Measurements from ENCODE around the gene CLSTN2.

Gene CLSTN2

GRCh38 chr3:140563206-140563760 is 628.3 kb downstream of the CLSTN2 start:
- no peak for DNase-seq (ENCODE audit: extremely low read depth, low read depth)
- TF ChIP-seq CTCF (IDR thresholded peaks at IDR 0.05; ENCODE audit: low read depth, low read length, missing control alignments): no peak
- H3K4me3 ChIP-seq (replicated peaks; ENCODE audit: low read depth, low read length): no peak overlapping the region

DNA sequence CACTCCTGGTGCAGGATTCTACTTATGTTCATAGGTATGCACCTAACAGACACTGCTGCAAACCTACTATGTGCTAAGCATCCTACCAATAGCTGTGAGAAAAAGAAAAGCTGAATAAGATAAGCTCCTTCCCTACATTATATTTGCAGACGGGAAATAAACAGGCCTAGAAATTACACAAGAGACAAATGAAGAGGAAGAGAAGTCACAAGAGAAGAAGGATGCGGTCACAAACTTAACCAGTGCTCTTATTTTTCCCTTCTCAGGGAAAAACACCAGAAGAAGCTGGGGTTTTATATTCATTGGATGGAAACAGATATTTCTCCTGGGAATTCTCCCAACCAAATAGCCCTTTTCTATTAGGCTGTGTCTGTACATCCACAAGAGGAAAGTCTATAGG is 633.1 kb downstream of the CLSTN2 start:
- H3K4me3 ChIP-seq (replicated peaks; ENCODE audit: low read depth, low read length): no peak overlapping the region
- no peak for TF ChIP-seq CTCF (IDR thresholded peaks at IDR 0.05; ENCODE audit: low read depth, low read length, missing control alignments)
- no peak for DNase-seq (ENCODE audit: extremely low read depth, low read depth)

GRCh38 chr3:140568842-140569520 is 634.0 kb downstream of the CLSTN2 start:
- no peak overlapping the region for H3K4me3 ChIP-seq (replicated peaks; ENCODE audit: low read depth, low read length)
- no peak for DNase-seq (ENCODE audit: extremely low read depth, low read depth)
- no peak for TF ChIP-seq CTCF (IDR thresholded peaks at IDR 0.05; ENCODE audit: low read depth, low read length, missing control alignments)

DNA sequence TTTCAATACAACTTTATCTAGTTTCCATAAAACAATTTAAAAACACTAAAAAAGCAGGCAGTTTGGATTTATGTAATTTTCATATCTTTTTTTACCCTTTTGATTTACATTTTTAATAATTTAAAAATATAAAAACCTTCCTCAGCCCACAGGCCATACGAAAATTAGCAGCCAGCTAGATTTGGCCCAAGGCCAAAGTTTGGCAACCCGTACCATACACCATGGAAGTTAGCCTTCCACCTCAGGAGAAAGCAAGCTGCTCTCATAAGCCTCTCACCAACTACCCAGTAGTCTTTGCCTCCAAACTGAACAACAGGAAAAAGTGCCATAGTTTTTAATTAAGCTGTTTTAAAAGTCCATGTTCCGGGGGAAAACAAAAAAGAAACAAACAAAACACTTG is 635.6 kb downstream of the CLSTN2 start:
- DNase-seq (ENCODE audit: extremely low read depth, low read depth): no peak
- H3K4me3 ChIP-seq (replicated peaks; ENCODE audit: low read depth, low read length): no peak overlapping the region
- no peak for TF ChIP-seq CTCF (IDR thresholded peaks at IDR 0.05; ENCODE audit: low read depth, low read length, missing control alignments)

GRCh38 chr3:140571836-140572235 is 636.9 kb downstream of the CLSTN2 start:
- DNase-seq (ENCODE audit: extremely low read depth, low read depth): no peak
- H3K4me3 ChIP-seq (replicated peaks; ENCODE audit: low read depth, low read length): no peak overlapping the region
- no peak for TF ChIP-seq CTCF (IDR thresholded peaks at IDR 0.05; ENCODE audit: low read depth, low read length, missing control alignments)

GRCh38 chr3:140572334-140572733 is 637.3 kb downstream of the CLSTN2 start:
- no peak for TF ChIP-seq CTCF (IDR thresholded peaks at IDR 0.05; ENCODE audit: low read depth, low read length, missing control alignments)
- H3K4me3 ChIP-seq (replicated peaks; ENCODE audit: low read depth, low read length): no peak overlapping the region
- DNase-seq (ENCODE audit: extremely low read depth, low read depth): no peak

DNA sequence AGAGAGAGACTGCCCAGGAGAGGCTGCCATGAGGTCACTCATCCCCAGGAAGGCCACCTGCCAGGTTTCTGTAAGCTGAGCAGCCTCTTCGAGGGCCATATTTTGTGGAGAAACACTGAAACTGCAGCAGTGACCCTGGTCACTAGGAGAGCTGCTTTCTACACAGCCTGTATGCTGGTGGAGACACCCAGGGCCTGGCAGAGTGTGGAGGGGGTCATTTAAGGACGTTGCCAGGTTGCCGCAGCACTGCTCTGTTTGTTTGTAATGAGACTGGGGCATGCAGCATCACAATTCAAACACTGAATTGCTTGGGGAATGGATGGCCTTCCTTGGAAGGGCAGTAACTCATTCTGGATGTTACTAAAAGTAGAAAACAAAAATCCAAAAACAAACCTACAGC is 638.0 kb downstream of the CLSTN2 start:
- DNase-seq (ENCODE audit: extremely low read depth, low read depth): no peak
- H3K4me3 ChIP-seq (replicated peaks; ENCODE audit: low read depth, low read length): no peak overlapping the region
- no peak for TF ChIP-seq CTCF (IDR thresholded peaks at IDR 0.05; ENCODE audit: low read depth, low read length, missing control alignments)

Measured in HFF-Myc (cell line).